HuH-7.5 (cell line): Measurements from ENCODE around the gene NISCH.

ENCODE experiments used
- DNase-seq: peaks from one replicate; pipeline ENCODE4 v3.0.0; 2011; ENCODE audit warnings: low spot score

The NISCH gene

DNA sequence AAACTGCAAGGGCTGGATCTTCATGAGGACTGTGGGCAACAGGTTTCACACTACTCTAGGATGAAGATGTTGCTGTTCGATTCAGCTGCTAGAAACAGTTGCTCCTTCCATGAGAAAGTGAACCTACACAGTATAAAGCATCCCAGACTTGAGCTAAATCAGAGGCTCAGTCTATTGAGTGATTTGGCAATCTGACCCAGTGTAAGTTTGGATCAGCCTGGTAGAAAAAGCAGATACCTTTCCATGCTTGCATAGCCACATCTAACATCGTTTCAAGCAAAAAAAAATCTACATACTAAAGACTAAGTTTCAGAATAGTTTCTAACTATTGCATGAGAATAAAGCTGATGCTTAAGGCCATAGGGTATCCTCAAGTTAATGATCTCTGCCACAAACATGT, 85.6 kb downstream of the NISCH start:
- no peak for DNase-seq
